GM19324 (cell line): ENCODE results near the gene IFT74.

Experiments used
- ATAC-seq: cut with Tn5 transposase; IDR thresholded peaks from one replicate; pipeline ENCODE4 v1.9.1; 2021; ENCODE audit warnings: mild to moderate bottlenecking, moderate library complexity; ENCODE audit not compliant: unreplicated experiment, low FRiP score

IFT74 gene

GRCh38 chr9:26973989-26974388 lies 17.8 kb downstream of the IFT74 start:
- no peak for ATAC-seq

GRCh38 chr9:26974927-26975326 lies 18.7 kb downstream of the IFT74 start:
- no peak for ATAC-seq

- ATAC-seq = no peak
Observed at GRCh38 chr9:26975728-26976707, 19.8 kb downstream of the IFT74 start.

- no peak for ATAC-seq
Observed at GRCh38 chr9:26983340-26983739, 27.1 kb downstream of the IFT74 start.

- ATAC-seq = no peak
Observed at GRCh38 chr9:26995810-26996209, 39.6 kb downstream of the IFT74 start.

GRCh38 chr9:27003426-27004077 lies 47.3 kb downstream of the IFT74 start:
- ATAC-seq = no peak

GRCh38 chr9:27005491-27005890 lies 49.3 kb downstream of the IFT74 start, which contains the start of gene LRRC19:
Gene LRRC19 (minus strand): TSS chr9:27005672. CDS start chr9:26999694, 5,978 bp downstream.
- ATAC-seq = no peak

- ATAC-seq = no peak
Observed at GRCh38 chr9:27019589-27019988, 63.4 kb downstream of the IFT74 start.

- no peak for ATAC-seq
Observed at GRCh38 chr9:27022920-27023319, 66.7 kb downstream of the IFT74 start.

- no peak for ATAC-seq
Observed at GRCh38 chr9:27029186-27029585, 73.0 kb downstream of the IFT74 start.

GRCh38 chr9:27033815-27034403 lies 77.7 kb downstream of the IFT74 start:
- ATAC-seq = peak; percentile 46

- no peak for ATAC-seq
Observed at GRCh38 chr9:27037499-27037898, 81.3 kb downstream of the IFT74 start.

GRCh38 chr9:27041746-27042145 lies 85.5 kb downstream of the IFT74 start:
- no peak for ATAC-seq

- ATAC-seq = no peak
Observed at GRCh38 chr9:27042476-27042875, 86.3 kb downstream of the IFT74 start.

GRCh38 chr9:27043176-27043575 lies 87.0 kb downstream of the IFT74 start:
- ATAC-seq = no peak

GRCh38 chr9:27047136-27047535 lies 90.9 kb downstream of the IFT74 start:
- ATAC-seq = no peak

GRCh38 chr9:27053369-27054022 lies 97.3 kb downstream of the IFT74 start:
- ATAC-seq = no peak

- no peak for ATAC-seq
Observed at GRCh38 chr9:27054125-27054524, 97.9 kb downstream of the IFT74 start.

GRCh38 chr9:27054841-27055240 lies 98.6 kb downstream of the IFT74 start:
- ATAC-seq = no peak

GRCh38 chr9:27059412-27059811 lies 103.2 kb downstream of the IFT74 start:
- ATAC-seq = no peak

- no peak for ATAC-seq
Observed at GRCh38 chr9:27059907-27060306, 103.7 kb downstream of the IFT74 start.
